PC-3 (cell line): ENCODE results near the gene PRPF19.

Experiments used
- EZH2 ChIP-seq: fragments of 300-600 bp; sonication (generic); IDR thresholded peaks from one replicate; pipeline ENCODE4 v1.6.1; 2017; ENCODE audit warnings: antibody characterized with exemption, mild to moderate bottlenecking, low read length; ENCODE audit not compliant: unreplicated experiment
- EZH2phosphoT487 ChIP-seq: fragments of 300-600 bp; sonication (generic); IDR thresholded peaks from 2 replicates; pipeline ENCODE4 v1.6.1; 2018; ENCODE audit warnings: mild to moderate bottlenecking, antibody characterized with exemption, low read length, borderline replicate concordance
- TF ChIP-seq, protein P1 (sequence below): fragments of 300-600 bp; sonication (generic); conservative IDR thresholded peaks from 2 replicates; pipeline ENCODE4 v1.5.1; 2017; ENCODE audit warnings: antibody characterized with exemption, low read depth, mild to moderate bottlenecking, low read length

DNA sequence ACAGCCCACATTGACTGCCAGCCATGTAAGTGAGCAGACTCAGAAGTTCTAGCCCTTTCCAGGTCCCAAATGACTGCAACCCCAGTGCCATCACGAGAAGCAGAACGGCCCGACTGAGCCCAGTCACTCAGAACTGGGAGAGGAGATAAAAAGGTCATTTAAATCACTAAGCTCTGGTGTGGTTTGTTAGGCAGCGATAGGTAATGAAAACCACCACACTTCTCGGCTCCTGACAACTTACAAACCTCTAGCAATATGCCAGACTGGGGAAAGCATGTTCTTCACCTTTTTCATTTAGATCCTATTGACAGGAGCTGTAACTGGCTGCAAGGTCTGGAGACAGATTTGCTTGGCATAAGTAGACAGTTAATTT lies 38.9 kb upstream of the PRPF19 start:
- TF ChIP-seq, protein P1, sequence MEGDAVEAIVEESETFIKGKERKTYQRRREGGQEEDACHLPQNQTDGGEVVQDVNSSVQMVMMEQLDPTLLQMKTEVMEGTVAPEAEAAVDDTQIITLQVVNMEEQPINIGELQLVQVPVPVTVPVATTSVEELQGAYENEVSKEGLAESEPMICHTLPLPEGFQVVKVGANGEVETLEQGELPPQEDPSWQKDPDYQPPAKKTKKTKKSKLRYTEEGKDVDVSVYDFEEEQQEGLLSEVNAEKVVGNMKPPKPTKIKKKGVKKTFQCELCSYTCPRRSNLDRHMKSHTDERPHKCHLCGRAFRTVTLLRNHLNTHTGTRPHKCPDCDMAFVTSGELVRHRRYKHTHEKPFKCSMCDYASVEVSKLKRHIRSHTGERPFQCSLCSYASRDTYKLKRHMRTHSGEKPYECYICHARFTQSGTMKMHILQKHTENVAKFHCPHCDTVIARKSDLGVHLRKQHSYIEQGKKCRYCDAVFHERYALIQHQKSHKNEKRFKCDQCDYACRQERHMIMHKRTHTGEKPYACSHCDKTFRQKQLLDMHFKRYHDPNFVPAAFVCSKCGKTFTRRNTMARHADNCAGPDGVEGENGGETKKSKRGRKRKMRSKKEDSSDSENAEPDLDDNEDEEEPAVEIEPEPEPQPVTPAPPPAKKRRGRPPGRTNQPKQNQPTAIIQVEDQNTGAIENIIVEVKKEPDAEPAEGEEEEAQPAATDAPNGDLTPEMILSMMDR, result no peak
- TF ChIP-seq EZH2phosphoT487, result no peak
- no peak for TF ChIP-seq EZH2
